Mammary epithelial cell (primary cell): ENCODE measurements around the gene ACKR4.

ENCODE experiments used
- CTCF ChIP-seq, 2 donors: IDR thresholded peaks in 1 of 2; conservative IDR thresholded peaks in 1 of 2; 2 replicates each; pipeline ENCODE4 v1.5.1; 2011 to 2012; ENCODE audit warnings: inconsistent platforms in 2 of 2, low read length in 2 of 2, mild to moderate bottlenecking in 2 of 2, control low read depth in 1 of 2, low read depth in 1 of 2; ENCODE audit not compliant: insufficient read depth in 1 of 2; ENCODE audit errors: extremely low read depth in 1 of 2
- EZH2 ChIP-seq: IDR thresholded peaks from 2 replicates; pipeline ENCODE4 v1.6.1; 2012; ENCODE audit warnings: low read length, inconsistent platforms, borderline replicate concordance

DNA sequence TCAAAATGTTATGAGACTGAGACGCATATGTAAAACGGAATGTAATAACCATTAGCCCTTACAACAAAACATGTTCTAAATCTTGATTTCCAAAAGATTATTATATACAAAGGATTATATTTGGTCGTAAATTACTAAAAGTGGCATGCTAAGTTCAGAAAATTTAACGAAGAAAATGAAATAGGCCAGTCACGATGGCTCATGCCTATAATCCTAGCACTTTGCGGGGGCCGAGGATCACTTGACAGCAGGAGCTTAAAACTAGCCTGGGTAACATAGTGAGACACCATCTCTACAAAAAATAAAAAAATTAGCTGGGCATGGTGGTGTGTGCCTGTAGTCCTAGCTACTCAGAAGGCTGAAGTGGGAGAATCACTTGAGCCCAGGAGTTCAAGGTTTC lies 33.5 kb downstream of the ACKR4 start:
- TF ChIP-seq CTCF (conservative IDR thresholded peaks at IDR 0.05 in 1 of 2, IDR thresholded peaks at IDR 0.05 in 1 of 2; ENCODE audit: extremely low read depth in 1 of 2, insufficient read depth in 1 of 2, low read depth in 1 of 2, low read length in 2 of 2) (no peak), EZH2 (no peak)
